ENCODE data around the gene SERTAD3.

DNA sequence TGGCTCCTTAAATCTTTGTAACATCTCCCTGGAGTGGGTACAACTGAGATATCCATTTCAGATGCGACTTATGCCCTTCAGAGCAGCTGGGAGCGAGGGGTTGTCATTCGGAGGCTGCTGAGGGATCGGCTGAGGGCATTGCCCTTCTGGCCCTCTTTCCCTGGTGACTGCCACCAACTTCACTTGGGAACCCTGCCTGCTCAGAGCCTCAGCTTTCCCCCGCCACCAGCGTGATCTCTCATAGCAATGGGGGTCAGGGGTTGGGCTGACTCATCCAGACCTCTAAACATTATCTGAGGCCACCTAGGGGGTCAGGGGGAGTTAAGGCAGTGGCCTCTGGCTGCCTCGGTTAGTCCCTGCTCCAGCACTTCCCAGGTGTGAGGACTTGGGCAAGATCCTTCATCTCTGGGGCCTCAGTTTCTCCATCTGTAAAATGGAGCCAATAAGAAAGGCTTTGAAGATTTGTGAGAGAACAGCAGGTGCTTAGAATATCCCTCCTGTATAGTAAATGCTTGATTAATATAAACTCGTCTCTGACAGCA lies 32.1 kb downstream of the SERTAD3 start:
- no peak for TF ChIP-seq POLR2A (IDR thresholded peaks at IDR 0.05)
- TF ChIP-seq, protein P1, sequence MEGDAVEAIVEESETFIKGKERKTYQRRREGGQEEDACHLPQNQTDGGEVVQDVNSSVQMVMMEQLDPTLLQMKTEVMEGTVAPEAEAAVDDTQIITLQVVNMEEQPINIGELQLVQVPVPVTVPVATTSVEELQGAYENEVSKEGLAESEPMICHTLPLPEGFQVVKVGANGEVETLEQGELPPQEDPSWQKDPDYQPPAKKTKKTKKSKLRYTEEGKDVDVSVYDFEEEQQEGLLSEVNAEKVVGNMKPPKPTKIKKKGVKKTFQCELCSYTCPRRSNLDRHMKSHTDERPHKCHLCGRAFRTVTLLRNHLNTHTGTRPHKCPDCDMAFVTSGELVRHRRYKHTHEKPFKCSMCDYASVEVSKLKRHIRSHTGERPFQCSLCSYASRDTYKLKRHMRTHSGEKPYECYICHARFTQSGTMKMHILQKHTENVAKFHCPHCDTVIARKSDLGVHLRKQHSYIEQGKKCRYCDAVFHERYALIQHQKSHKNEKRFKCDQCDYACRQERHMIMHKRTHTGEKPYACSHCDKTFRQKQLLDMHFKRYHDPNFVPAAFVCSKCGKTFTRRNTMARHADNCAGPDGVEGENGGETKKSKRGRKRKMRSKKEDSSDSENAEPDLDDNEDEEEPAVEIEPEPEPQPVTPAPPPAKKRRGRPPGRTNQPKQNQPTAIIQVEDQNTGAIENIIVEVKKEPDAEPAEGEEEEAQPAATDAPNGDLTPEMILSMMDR (IDR thresholded peaks at IDR 0.05) = no peak
